HepG2 (cell line): Measurements from ENCODE around the gene P2RX6. TPM values are rescaled to one million over a fixed set of nuclear protein-coding genes. Genes with fewer than 3 reads are reported as not detected.

ENCODE experiments used
- ATAC-seq: fragments of 200-7000 bp; cut with Tn5 transposase; 3 replicates; pipeline ENCODE4 v1.9.1; 2020; ENCODE audit warnings: mild to moderate bottlenecking, moderate library complexity
- BruUV-seq: library from RNA; stranded (reverse); fragments of 400-500 nt; replicated peaks from 2 replicates; lab custom pipeline; 2021; lab: Mats Ljungman, UMichigan
- CTCF ChIA-PET: fragments of 300-600 bp; formaldehyde crosslinking; extraction: SDS; loops from one replicate; lab custom pipeline; 2021; ENCODE audit warnings: low total read pairs, inconsistent platforms, low intra/inter-chr PET ratio; lab: Yijun Ruan, JAX
- POLR2A ChIA-PET: fragments of 350-600 bp; sonication (Branson Sonifier 250); formaldehyde crosslinking; loops from one replicate; lab custom pipeline; 2020; ENCODE audit warnings: antibody characterized with exemption, inconsistent platforms; lab: Yijun Ruan, JAX
- DNase-seq: peaks from one replicate; pipeline ENCODE4 v3.0.0-alpha.2; 2015; ENCODE audit warnings: low spot score
- FAIRE-seq: peaks from 3 replicates; lab custom pipeline; 2011; peaks lifted over from hg19 to GRCh38; lab: Jason Lieb, UNC
- H2AFZ ChIP-seq: one replicate; pipeline ENCODE4 v1.6.1; 2011; ENCODE audit warnings: low read length, inconsistent platforms
- H3K27ac ChIP-seq: fragments of 300-600 bp; 3 replicates; pipeline ENCODE4 v1.8.0; 2011; ENCODE audit warnings: mixed run types, mild to moderate bottlenecking, mixed read lengths, low read length, inconsistent platforms; ENCODE audit not compliant: insufficient read depth; ENCODE audit errors: extremely low read length
- H3K27me3 ChIP-seq, 2 experiments: fragments of 200-600 bp in 1 of 2; 2 replicates in 1 of 2; 3 replicates in 1 of 2; pipeline versions ENCODE4 v1.6.0 to v1.8.0; 2011; ENCODE audit warnings: low read length in 2 of 2, mild to moderate bottlenecking in 2 of 2, moderate library complexity in 2 of 2, inconsistent platforms in 1 of 2; ENCODE audit not compliant: insufficient read depth in 2 of 2, control insufficient read depth in 1 of 2
- H3K36me3 ChIP-seq, 2 experiments: fragments of 200-600 bp in 1 of 2; replicated peaks in 1 of 2; 2 replicates in 1 of 2; 3 replicates in 1 of 2; pipeline versions ENCODE4 v1.5.1 to v1.8.0; 2011; ENCODE audit warnings: low read length in 2 of 2, inconsistent platforms in 1 of 2; ENCODE audit not compliant: insufficient read depth in 2 of 2, control insufficient read depth in 1 of 2
- H3K4me1 ChIP-seq: 2 replicates; pipeline ENCODE4 v1.5.1; 2012; ENCODE audit warnings: low read length, inconsistent platforms; ENCODE audit not compliant: insufficient read depth
- H3K4me2 ChIP-seq: 2 replicates; pipeline ENCODE4 v1.6.0; 2011; ENCODE audit warnings: low read depth, low read length, inconsistent platforms
- H3K4me3 ChIP-seq, 3 experiments: fragments of 200-600 bp in 1 of 3; sonication (generic), shearing (Covaris generic) in 1 of 3; replicated peaks in 1 of 3; 2 replicates each; pipeline ENCODE4 v1.5.1; 2011 to 2016; ENCODE audit warnings: low read length in 3 of 3, inconsistent platforms in 2 of 3, low read depth in 2 of 3, mild to moderate bottlenecking in 2 of 3, control low read depth in 1 of 3, mixed read lengths in 1 of 3; ENCODE audit not compliant: insufficient read depth in 1 of 3
- H3K79me2 ChIP-seq: one replicate; pipeline ENCODE4 v1.6.1; 2011; ENCODE audit warnings: low read length, inconsistent platforms; ENCODE audit not compliant: insufficient read depth
- H3K9ac ChIP-seq: 2 replicates; pipeline ENCODE4 v1.6.0; 2011; ENCODE audit warnings: mild to moderate bottlenecking, low read depth, low read length, inconsistent platforms; ENCODE audit not compliant: insufficient read depth
- H3K9me3 ChIP-seq: 2 replicates; pipeline ENCODE4 v1.5.1; 2012; ENCODE audit warnings: mild to moderate bottlenecking, low read length
- H4K20me1 ChIP-seq: 2 replicates; pipeline ENCODE4 v1.6.0; 2011; ENCODE audit warnings: inconsistent platforms, mild to moderate bottlenecking, low read length, moderate library complexity; ENCODE audit not compliant: insufficient read depth
- ATRX ChIP-seq: sonication (generic); formaldehyde crosslinking; IDR thresholded peaks from 2 replicates; pipeline ENCODE4 v1.4.0; 2020; ENCODE audit warnings: missing genetic modification reagents, borderline replicate concordance
- KLF11 ChIP-seq: IDR thresholded peaks from 2 replicates; pipeline ENCODE4 v1.6.1; 2016; ENCODE audit warnings: missing compliant biosample characterization
- RARA ChIP-seq: IDR thresholded peaks from 2 replicates; pipeline ENCODE4 v1.6.1; 2016; ENCODE audit warnings: missing genetic modification reagents, missing compliant biosample characterization
- SMARCC2 ChIP-seq: fragments of 450-650 bp; IDR thresholded peaks from 2 replicates; pipeline ENCODE4 v1.6.1; 2017; ENCODE audit warnings: antibody characterized with exemption, mild to moderate bottlenecking
- TARDBP ChIP-seq: sonication (generic); formaldehyde crosslinking; IDR thresholded peaks from 2 replicates; pipeline ENCODE4 v1.8.0; 2022; ENCODE audit warnings: mild to moderate bottlenecking, missing genetic modification reagents
- ZMYM4 ChIP-seq: sonication (generic); formaldehyde crosslinking; IDR thresholded peaks from 2 replicates; pipeline ENCODE4 v1.8.1; 2023; ENCODE audit warnings: mild to moderate bottlenecking, missing genetic modification reagents
- ZNF260 ChIP-seq: sonication (generic); formaldehyde crosslinking; IDR thresholded peaks from 2 replicates; pipeline ENCODE4 v1.4.0; 2020; ENCODE audit warnings: missing genetic modification reagents, low read depth, mild to moderate bottlenecking, borderline replicate concordance
- ZNF329 ChIP-seq: sonication (generic); formaldehyde crosslinking; IDR thresholded peaks from 2 replicates; pipeline ENCODE4 v1.9.0; 2021; ENCODE audit warnings: low read depth, mild to moderate bottlenecking, missing genetic modification reagents
- ZNF775 ChIP-seq: sonication (generic); formaldehyde crosslinking; IDR thresholded peaks from 2 replicates; pipeline ENCODE4 v1.4.0; 2020; ENCODE audit warnings: missing genetic modification reagents, mild to moderate bottlenecking, moderate library complexity, borderline replicate concordance
- ZNF780A ChIP-seq: sonication (generic); formaldehyde crosslinking; IDR thresholded peaks from 2 replicates; pipeline ENCODE4 v1.8.0; 2022; ENCODE audit warnings: mild to moderate bottlenecking, missing genetic modification reagents, moderate library complexity
- WGBS: methylation state at CpG from one replicate; pipeline ENCODE4 v1.1.6; 2017; ENCODE audit warnings: low lambda C conversion rate; 5-methylcytosine and 5-hydroxymethylcytosine counted together
- in situ Hi-C: cut with HindIII; loops from 2 replicates; pipeline ENCODE4 v1.10.0; 2017; ENCODE audit warnings: low pct_unique_long_range_greater_than_20kb; ENCODE audit not compliant: extremely low pct_ligation_motif_present
- intact Hi-C: fragments of 100-400 bp; cut with micrococcal nuclease; formaldehyde crosslinking; loops from one replicate; pipeline ENCODE4 v1.10.0; 2022; ENCODE audit not compliant: unreplicated experiment
- polyA plus RNA-seq, 8 experiments: library from polyadenylated mRNA; depleted of rRNA in 3 of 8; stranded (reverse) in 7 of 8; unstranded in 1 of 8; fragments of >200 nt; fragmentation: Illumina TruSeq in 4 of 8; extraction: Trizol in 4 of 8; gene quantifications; 2 replicates each; pipeline versions ENCODE4 v1.2.1 to v1.2.3, GENCODE V29; 2011 to 2016; ENCODE audit warnings: low read depth in 4 of 8, missing spikeins in 1 of 8, mixed read lengths in 1 of 8; ENCODE audit not compliant: insufficient read depth in 1 of 8
- total RNA-seq, 5 experiments: library from RNA; depleted of rRNA; stranded (reverse); fragments of >200 nt; fragmentation: Illumina TruSeq; extraction: Trizol; gene quantifications; 2 replicates each; pipeline ENCODE4 v1.2.3, GENCODE V29; 2016; ENCODE audit warnings: low read depth in 1 of 5
- TF ChIP-seq, protein P1 (sequence below): sonication (generic); formaldehyde crosslinking; IDR thresholded peaks from 2 replicates; pipeline ENCODE4 v1.8.0; 2022; ENCODE audit warnings: missing genetic modification reagents, low read depth, mild to moderate bottlenecking, borderline replicate concordance

The P2RX6 gene
- total and polyA plus RNA-seq, 2 of the 13 experiments (the other 11 are each of a cell fraction or from before 2014, with no cell fraction given) = 0.04 to 0.12 TPM

DNA sequence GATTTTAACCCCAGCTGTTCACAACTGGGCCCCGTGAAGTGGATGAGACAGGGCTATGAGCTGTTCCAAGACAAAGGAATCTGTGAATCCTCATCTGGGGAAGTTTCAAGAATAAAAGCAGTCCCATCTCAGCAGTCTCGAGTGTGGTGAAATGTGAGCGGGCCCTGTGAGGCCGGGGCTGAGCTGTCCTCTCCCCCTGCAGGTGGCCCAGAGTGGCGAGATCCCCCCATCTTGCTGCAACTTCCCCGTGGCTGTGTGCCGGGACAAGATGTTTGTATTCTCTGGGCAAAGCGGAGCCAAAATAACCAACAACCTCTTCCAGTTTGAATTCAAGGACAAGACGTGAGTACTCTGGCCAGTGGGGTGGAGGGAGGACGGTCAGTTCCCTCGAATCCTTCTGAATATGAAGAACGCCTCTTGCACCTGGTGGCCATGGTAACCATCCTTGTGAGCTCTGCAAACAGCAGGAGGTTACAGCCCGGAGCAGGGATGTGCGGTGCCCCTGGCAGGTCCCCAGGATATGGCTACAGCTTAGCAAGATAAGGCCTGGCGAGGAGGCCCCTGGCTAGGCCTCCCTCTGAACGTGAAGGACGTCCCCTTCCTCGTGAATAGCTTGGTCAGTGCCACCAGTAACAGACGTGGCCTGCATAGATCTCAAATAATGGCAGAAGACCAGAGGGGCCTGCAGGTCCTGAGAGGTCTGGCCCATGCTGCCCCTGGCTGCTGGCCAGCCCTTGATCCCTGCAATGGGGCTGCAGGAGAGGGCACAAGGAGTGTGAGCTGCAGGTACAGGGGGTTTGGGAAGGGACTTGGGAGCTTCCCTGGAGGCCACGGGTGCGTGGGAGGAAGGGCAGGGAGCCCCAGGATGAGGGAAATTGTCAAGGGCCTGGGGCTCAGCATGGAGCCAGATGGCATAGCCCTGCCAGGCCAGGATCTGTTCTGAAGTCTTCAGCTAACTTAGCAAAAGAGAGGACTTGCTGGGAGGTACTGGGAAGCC is 24.5 kb upstream of the P2RX6 start (continued):
- TF ChIP-seq ZNF775 (CRISPR knock-in tag) (no peak), TARDBP (CRISPR knock-in tag) (no peak), ATRX (CRISPR knock-in tag) (no peak), SMARCC2 (no peak)

DNA sequence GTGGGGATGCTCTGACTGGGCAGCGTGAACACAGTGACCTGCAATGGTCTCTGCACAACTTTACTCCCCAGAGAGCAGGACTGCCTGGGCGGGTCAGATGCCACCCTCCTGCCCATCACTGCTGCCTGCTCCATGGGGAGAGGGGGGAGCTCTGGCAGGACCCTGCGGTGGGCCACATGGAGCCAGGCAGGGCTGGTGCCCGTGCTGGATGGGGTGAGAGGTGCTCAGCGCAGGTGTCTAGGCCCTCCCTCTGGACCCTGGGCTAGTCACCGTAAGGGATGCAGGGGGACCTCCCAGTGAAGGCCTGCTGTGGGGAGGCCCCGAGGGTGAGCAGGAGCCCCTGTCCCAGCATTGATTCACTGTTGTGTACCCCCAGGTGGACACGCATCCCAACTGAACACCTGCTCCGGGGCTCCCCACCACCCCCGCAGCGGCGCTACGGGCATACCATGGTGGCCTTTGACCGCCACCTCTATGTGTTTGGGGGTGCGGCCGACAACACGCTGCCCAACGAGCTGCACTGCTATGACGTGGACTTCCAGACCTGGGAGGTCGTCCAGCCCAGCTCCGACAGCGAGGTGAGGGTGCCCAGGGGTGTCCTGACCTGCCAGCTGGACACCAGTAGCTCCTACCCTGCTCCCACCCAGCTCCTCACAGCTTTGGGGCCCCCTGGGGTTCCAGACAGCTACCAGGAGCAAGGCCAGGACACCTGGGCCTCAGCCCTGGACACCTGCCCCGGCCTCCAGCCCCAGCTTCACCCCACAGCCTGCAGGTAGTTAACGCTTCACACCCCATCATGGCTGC is 23.5 kb upstream of the P2RX6 start:
- H3K36me3 ChIP-seq = peaks cover 2 to 38% of the 10 kb centered on the region in 2 experiments
- intact Hi-C loops (no loop called here), in situ Hi-C loops (no loop called here)
- H3K4me1 ChIP-seq = no peaks in the 10 kb centered on the region
- H3K27ac ChIP-seq = no peak overlapping the region
- TF ChIP-seq RARA (no peak), KLF11 (CRISPR knock-in tag) (no peak), ZNF260 (CRISPR knock-in tag) (no peak), ZMYM4 (CRISPR knock-in tag) (no peak), ZNF329 (CRISPR knock-in tag) (no peak), ZNF780A (CRISPR knock-in tag) (no peak)
- TF ChIP-seq, protein P1, sequence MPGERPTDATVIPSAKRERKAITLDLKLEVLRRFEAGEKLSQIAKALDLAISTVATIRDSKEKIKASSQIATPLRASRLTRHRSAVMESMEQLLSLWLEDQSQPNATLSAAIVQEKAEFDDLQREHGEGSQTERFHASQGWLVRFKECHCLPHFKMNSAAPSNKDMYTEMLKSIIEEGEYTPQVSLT (CRISPR knock-in tag) = no peak
- DNase-seq (no peak), ATAC-seq (no peak), FAIRE-seq (no peak)
- no peaks in the 10 kb centered on the region for H3K9me3 ChIP-seq
- no peak overlapping the region for H3K4me3 ChIP-seq
- no peak overlapping the region for H2AFZ ChIP-seq
- BruUV-seq = no TSS peak
- ChIA-PET POLR2A (interaction anchor here (2.2 to 2.8 kb wide), 2 partner anchors 10 to 11 kb away, joined by 10 to 16 read pairs; partner anchors contain the start of genes LZTR1 and THAP7), CTCF (no interaction called here)
- no peak overlapping the region for H3K4me2 ChIP-seq
- no peaks in the 10 kb centered on the region for H4K20me1 ChIP-seq
- no peaks in the 10 kb centered on the region for H3K79me2 ChIP-seq
- 97% methylated on average over 13 of the region's 24 CpGs for WGBS
- H3K9ac ChIP-seq = no peak overlapping the region
- H3K27me3 ChIP-seq = no peaks in the 10 kb centered on the region
